TTC549 (cell line): ENCODE results near the gene LLPH.
A peak's percentile ranks its signal among the peaks of the same experiment; 100 is the strongest.

Experiments
- FAIRE-seq: peaks from 2 replicates; lab custom pipeline; 2012; peaks lifted over from hg19 to GRCh38; lab: Jason Lieb, UNC

The LLPH gene

DNA sequence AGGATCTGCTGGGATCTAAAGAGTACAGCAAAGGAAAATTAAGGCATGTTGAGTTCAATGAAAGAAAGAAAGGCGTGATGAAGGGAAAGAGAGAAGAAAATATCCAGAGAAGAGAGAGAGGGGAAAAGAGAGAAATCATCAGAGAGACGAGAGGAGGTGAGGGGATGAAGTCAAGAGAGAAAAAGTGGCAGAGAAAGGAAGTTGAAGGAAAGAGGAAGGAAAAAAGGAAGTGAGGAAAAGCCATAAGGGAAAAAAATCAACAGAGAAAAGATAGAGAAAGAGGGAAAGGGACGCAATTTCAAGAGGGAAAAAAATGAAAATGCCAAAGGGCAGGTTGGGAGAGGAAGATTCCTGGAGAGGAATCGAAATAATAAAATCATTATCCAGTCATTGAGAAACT, 40.4 kb downstream of the LLPH start:
- FAIRE-seq = no peak

DNA sequence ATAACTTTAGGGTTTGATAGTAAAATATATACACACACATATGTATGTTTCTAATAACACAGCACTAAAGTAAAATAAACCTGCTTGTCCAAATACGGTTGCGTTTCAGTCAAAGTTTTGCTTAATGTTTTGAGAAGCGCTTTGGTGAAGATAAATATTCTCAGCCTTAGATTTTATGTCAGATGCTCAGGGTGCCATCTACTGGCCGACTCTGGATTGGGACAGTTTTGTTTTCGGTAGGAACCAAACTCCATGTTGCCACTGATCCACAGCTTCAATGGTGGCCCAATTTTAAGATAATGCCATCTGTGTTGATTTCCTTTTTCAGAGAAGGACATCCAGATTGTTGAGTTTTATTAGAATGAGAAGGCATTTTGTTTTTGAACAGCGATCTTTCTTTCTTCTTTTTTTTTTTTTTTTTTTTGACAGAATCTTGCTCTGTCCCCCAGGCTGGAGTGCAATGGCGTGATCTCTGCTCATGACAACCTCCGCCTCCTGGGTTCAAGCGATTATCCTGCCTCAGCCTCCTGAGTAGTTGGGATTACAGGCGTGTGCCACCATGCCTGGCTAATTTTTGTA, 43.1 kb downstream of the LLPH start:
- FAIRE-seq = peak; percentile 97

DNA sequence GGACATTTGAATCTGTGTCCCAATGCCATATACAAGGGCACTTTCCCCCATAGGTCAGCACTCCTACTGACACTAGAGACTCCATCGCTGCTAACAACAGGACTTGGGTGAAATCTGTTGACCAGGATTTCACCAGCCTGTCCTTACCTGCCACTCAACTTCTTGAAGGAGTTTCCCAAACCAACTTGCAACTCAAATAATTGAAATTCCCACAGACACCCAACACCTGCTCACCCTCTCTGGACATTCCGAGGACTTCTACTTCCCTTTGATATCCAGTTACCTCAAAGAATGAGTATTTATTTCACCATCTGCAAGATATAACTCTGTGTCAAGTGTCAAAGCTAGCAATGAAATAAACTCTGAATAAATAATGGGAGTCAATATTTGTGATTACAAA, 44.6 kb downstream of the LLPH start:
- FAIRE-seq = no peak

DNA sequence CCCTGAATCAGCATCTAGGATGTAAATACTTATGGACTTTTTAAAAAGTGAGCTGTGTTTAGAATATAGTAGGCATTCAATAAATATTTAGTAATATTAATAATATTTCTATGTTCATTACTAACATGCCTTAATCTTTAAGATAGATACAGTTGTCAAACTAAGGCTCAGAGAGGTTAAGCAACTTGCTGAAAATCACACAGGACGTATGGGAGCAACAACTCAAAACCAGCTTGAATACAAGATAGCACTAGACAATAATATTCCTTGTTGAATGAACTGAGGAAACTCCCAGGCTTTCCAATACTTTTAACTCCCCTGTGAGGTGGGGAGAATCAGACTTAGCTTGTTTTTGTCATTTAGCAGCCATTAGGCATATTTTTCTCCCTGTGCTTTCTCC, 45.3 kb downstream of the LLPH start:
- FAIRE-seq = no peak

DNA sequence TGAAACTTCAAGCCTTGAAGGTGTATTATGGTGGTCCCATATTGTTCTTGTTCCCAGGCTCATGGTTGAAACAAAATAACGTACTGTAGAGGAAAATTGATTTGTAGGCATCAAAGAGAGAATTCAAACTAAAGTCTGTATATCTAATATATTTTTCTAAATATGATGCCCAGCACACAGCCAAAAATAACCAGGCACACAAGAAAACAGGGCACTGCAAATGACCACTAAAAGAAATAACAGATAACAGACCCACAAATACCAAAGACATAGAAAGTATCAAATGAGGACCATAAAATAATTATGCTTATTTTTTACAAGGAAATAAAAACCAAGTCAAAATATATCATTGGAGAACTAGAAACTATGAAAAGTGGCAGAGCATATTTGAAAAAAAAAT, 46.8 kb downstream of the LLPH start:
- no peak for FAIRE-seq

DNA sequence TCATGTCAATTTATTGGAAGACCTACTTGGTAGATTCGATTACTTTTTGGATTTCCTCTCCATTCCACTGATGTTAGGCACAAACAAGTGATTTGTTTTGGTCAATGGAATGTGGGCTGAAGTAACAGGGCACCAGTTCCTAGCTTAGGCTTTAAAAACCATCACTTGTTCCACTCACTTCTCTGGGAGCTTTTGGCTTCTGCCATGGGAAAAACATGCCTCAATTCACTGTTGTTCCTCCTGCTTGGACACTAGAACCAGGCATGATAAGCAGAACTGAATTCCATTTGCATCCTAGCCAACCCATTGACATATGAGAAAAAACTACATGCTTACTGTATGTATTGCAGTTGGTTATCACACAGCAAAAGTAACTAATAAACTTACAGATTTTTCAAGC, 47.8 kb downstream of the LLPH start:
- no peak for FAIRE-seq

DNA sequence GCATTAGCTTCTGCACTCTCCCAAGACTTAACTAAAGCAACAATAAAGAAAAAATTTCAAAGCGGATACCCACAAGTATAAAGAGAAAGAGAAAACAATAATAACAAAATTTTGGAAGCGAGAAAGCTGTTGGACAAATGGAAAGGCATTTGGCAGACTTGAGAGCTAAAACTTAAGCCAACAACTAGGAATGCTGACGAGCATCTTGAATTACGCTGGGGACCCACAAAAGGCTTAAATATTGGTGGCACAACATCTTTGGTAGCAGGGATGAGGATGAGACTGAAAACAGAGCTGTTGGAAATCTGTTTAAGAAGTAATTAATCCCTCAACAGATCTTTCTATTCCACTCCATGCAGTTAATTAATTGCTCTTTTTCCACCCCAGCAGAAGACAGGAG, 49.8 kb downstream of the LLPH start:
- FAIRE-seq = peak; percentile 32

DNA sequence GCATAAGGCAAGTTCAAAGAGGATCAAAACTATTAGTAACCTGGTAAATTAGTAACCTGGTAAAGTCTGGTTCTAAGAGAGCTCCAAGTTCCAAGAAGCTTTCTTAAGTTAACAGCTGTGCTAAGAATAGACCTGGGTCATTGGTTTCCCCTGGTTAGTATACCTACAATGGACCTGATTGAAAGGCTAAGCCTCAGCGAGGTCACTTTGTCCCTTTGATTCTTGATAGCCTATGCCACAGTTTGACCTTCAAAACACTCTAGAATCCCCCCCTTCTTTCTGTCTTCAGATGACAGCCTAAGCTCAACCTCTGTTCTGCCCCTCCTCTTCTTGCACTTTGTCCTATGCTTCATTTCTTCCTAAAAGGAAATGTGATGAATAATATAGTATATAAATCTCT, 53.0 kb downstream of the LLPH start:
- FAIRE-seq = no peak

DNA sequence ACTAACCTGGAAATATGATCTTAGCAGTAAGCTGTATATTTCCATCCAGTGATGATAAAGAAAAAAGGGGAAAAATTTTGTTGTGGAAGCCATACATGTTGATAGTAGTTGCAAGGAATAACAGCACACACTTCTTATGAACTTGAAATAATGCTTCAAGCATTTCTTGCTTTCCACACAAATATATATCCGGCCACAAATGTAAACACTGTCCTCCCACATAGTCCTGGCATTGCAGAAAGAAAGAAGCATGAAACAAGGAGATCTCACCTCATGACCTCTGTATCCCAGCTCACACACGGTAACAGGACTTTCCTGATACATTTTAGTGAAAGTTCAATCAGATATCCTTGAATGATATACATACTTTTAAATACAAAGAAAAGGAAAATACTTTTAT, 56.0 kb downstream of the LLPH start:
- no peak for FAIRE-seq

DNA sequence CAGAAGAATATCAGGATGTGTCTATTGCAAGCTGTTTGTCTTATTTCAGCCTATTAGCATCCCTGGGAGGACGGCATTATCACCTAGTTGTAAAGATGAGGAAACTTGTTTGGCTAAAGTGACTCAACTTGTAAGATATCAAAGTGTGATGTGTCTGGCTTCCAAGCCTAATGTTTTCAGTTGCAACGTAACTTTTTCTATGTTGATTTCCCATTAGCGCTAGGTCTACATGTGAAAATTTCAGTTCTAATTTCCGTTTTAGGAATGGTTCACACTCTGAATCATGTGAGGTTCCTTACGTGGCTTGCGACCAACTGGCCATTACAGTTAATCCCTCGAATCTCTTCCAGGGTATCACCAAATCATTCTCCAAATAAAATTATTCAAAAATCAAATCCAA, 58.0 kb downstream of the LLPH start:
- no peak for FAIRE-seq

DNA sequence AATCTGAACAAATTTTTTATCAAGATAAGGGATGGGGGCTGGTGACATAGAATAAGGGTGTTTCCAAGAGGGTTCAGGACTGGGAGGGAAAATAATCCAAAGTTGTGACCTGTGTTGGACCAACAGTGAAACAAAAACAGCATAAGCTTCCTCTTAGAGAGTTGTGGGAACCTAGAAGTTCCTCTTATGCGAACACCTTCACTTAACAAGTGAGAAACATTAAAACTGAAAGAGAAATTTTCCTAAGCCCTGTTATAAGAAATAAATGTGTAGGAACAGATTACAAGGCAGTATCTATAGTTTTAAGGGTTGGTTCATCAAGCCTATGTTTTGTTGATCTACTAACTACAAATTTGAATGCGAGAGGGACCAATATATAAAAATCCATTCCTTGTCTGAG, 58.4 kb downstream of the LLPH start:
- FAIRE-seq = no peak

DNA sequence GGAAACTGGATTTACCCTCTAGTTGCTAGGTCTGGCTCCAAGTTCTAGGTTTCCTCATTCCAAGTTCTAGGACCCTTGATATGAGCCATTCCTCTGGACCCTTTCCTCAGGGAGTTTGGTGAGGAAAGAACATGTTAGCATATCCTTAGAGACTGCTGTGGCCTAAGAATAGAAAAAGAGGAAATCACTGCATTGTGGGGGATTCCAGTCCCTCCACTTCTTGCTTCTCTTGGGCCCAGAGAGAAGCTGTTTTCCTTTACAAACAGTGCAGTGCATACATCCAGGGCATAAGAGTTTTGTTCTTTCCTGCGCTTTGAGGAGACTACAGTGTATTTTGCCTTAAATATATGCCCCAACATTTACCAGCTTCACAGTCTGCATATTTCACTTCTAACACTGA, 59.0 kb downstream of the LLPH start:
- FAIRE-seq = no peak

DNA sequence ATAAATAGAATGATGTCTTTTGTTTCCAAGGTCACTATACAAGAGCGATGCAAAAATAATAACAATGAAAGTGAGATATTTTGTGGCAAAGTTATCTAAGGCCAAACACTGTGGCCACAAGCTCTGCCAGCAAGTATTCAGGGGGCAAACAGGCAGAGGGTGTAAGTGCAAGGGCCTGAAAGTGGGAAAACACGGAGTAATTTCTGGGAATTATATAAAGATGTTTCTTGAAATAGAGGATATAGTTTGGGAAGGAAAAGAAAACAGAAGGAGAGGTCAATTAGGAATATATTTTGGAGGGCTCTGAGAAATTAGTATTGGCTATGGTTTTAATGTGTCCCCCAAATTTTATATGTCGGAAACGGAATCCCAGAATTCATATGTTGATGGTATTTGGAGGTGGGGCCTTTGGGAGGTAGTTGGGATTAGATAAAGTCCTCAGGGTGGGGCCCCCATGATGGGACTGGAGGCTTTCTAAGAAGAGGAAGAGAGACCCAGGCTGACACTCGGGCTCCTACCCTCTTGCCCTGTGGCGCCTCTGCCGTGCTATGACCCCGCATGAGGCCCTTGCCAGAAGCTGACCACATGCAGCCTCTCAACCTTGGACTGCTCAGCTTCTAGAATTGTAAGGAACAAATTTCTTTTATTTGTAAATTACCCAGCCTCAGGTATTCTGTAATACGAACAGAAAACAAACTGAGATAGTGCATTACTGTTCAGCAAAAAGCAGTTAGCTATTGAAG, 60.0 kb downstream of the LLPH start:
- no peak for FAIRE-seq

DNA sequence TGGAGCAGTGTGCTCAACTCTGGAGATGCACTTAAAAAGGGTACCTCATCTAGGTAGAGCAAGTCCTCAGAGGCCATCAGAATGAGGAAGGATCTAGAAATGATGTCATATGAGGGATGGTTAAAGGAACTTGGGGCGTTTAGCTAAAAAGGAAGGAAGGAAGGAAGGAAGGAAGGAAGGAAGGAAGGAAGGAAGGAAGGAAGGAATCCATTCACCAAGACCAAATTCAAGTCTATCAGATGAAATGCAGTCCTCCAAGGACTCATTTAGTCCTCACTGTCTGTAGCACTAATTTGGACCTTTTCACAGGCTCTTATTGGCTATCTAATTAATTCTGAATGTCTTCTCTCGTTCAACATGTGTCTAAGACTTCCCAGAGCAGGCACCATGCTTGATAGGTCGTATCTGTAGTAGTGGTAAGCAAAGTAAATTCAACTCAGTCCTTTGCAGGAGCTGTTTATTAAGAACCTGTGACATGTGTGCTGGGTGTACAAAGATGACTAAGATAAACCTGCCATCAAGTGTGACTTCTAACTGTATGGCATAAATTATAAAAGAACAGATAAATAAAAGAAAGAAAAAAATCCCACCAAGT, 63.5 kb downstream of the LLPH start:
- FAIRE-seq = peak; percentile 5
